ENCODE measurements around the gene RTBDN. TPM values are rescaled to one million over a fixed set of nuclear protein-coding genes. Genes with fewer than 3 reads are reported as not detected.
A peak's percentile ranks its signal among the peaks of the same experiment; 100 is the strongest.

Gene RTBDN
- polyA plus RNA-seq, 1 of the 3 experiments (the other 2 are of a cell fraction), result 0.72 TPM

GRCh38 chr19:12784871-12785430 lies 49.4 kb downstream of the RTBDN start:
- Histone ChIP-seq H3K36me3 (replicated peaks in 1 of 2; ENCODE audit: control insufficient read depth in 1 of 2, insufficient read depth in 2 of 2, low read length in 1 of 2) (no peaks in the 10 kb centered on the region), H3K4me1 (ENCODE audit: control insufficient read depth in 1 of 2, insufficient read depth in 2 of 2, low read depth in 1 of 2, low read length in 1 of 2) (peaks cover 46 to 63% of the 10 kb centered on the region in 2 experiments), H3K9me3 (no peaks in the 10 kb centered on the region), H3K27me3 (ENCODE audit: insufficient read depth) (no peaks in the 10 kb centered on the region), H3K4me3 (ENCODE audit: low read depth in 2 of 2, low read length in 1 of 2) (no peak overlapping the region), H3K9me2 (no peaks in the 10 kb centered on the region), H2AFZ (ENCODE audit: low read depth) (no peak overlapping the region), H3K9ac (no peak overlapping the region), H4K20me1 (ENCODE audit: insufficient read depth) (no peaks in the 10 kb centered on the region), H3F3A (replicated peaks; ENCODE audit: insufficient read depth) (peaks cover 70% of the 10 kb centered on the region), H3K4me2 (no peak overlapping the region), H3K27ac (ENCODE audit: low read depth in 2 of 2, low read length in 1 of 2) (peak overlapping the region; percentile 97 to 98), H3K79me2 (ENCODE audit: insufficient read depth) (no peaks in the 10 kb centered on the region)
- peak; percentile 49 for DNase-seq
- WGBS (ENCODE audit: low lambda C conversion rate), result 92% methylated on average over 2 of the region's 5 CpGs
- POLR2A ChIA-PET, result no interaction called here
- TF ChIP-seq GATA2 (CRISPR knock-in tag; IDR thresholded peaks at IDR 0.05), result 0 out of 2 replicates have a peak, but pooled peaks have one; percentile 21
- no peak for TF ChIP-seq TEAD4 (IDR thresholded peaks at IDR 0.05; ENCODE audit: borderline replicate concordance, insufficient read depth)
- CTCF ChIA-PET, result interaction anchor here (0.5 to 1.7 kb wide), 2 partner anchors 11 to 180 kb away, joined by 3 to 8 read pairs; no protein-coding TSS in a partner anchor

GRCh38 chr19:12784394-12784870 lies 49.9 kb downstream of the RTBDN start:
- no peaks in the 10 kb centered on the region for H3K27me3 ChIP-seq (ENCODE audit: insufficient read depth)
- no peak overlapping the region for H3K4me2 ChIP-seq
- H2AFZ ChIP-seq (ENCODE audit: low read depth), result no peak overlapping the region
- peak overlapping the region; percentile 97 to 98 for H3K27ac ChIP-seq (ENCODE audit: low read depth in 2 of 2, low read length in 1 of 2)
- H3K4me3 ChIP-seq (ENCODE audit: low read depth in 2 of 2, low read length in 1 of 2), result no peak overlapping the region
- WGBS (ENCODE audit: low lambda C conversion rate), result 65% methylated on average over 10 of the region's 10 CpGs
- H3K9me3 ChIP-seq, result no peaks in the 10 kb centered on the region
- H3K79me2 ChIP-seq (ENCODE audit: insufficient read depth), result no peaks in the 10 kb centered on the region
- H3K9me2 ChIP-seq, result no peaks in the 10 kb centered on the region
- no peaks in the 10 kb centered on the region for H3K36me3 ChIP-seq (replicated peaks in 1 of 2; ENCODE audit: control insufficient read depth in 1 of 2, insufficient read depth in 2 of 2, low read length in 1 of 2)
- H3K9ac ChIP-seq, result no peak overlapping the region
- DNase-seq, result no peak
- H3F3A ChIP-seq (replicated peaks; ENCODE audit: insufficient read depth), result peaks cover 71% of the 10 kb centered on the region
- peaks cover 47 to 68% of the 10 kb centered on the region in 2 experiments for H3K4me1 ChIP-seq (ENCODE audit: control insufficient read depth in 1 of 2, insufficient read depth in 2 of 2, low read depth in 1 of 2, low read length in 1 of 2)
- TF ChIP-seq GATA2 (CRISPR knock-in tag; IDR thresholded peaks at IDR 0.05) (peak; percentile 71), EP300 (IDR thresholded peaks at IDR 0.05; ENCODE audit: borderline replicate concordance in 1 of 2, low read depth in 1 of 2, low read length in 1 of 2) (peak in 1 of 2 experiments; percentile 36; a peak in 1 of 4 replicates), RCOR1 (IDR thresholded peaks at IDR 0.05; ENCODE audit: low read length) (0 out of 2 replicates have a peak, but pooled peaks have one; percentile 1), FOXM1 (IDR thresholded peaks at IDR 0.05; ENCODE audit: low read depth) (no peak), SMC3 (IDR thresholded peaks at IDR 0.05; ENCODE audit: low read depth, low read length) (peak; percentile 0; the same call in 1 of the 2 replicates), YY1 (IDR thresholded peaks at IDR 0.05; ENCODE audit: low read depth) (no peak), SIN3A (IDR thresholded peaks at IDR 0.05; ENCODE audit: borderline replicate concordance, low read depth, low read length) (no peak), MXI1 (IDR thresholded peaks at IDR 0.05; ENCODE audit: low read depth, low read length) (peak; percentile 91; the same call in 1 of the 2 replicates)
- ChIA-PET POLR2A (interaction anchor here (0.8 kb wide), 1 partner anchor 8 kb away, joined by 4 read pairs; no protein-coding TSS in a partner anchor), CTCF (no interaction called here)
- no peaks in the 10 kb centered on the region for H4K20me1 ChIP-seq (ENCODE audit: insufficient read depth)

GRCh38 chr19:12783849-12784393 lies 50.5 kb downstream of the RTBDN start:
- Histone ChIP-seq H3K4me1 (ENCODE audit: control insufficient read depth in 1 of 2, insufficient read depth in 2 of 2, low read depth in 1 of 2, low read length in 1 of 2) (peaks cover 47 to 68% of the 10 kb centered on the region in 2 experiments), H3K27ac (ENCODE audit: low read depth in 2 of 2, low read length in 1 of 2) (peak overlapping the region; percentile 97 to 98), H3K9ac (peak overlapping the region; percentile 68; the same call in 1 of the 2 replicates), H3K9me3 (no peaks in the 10 kb centered on the region), H3F3A (replicated peaks; ENCODE audit: insufficient read depth) (peaks cover 67% of the 10 kb centered on the region), H3K9me2 (no peaks in the 10 kb centered on the region), H3K4me3 (ENCODE audit: low read depth in 2 of 2, low read length in 1 of 2) (no peak overlapping the region), H3K27me3 (ENCODE audit: insufficient read depth) (no peaks in the 10 kb centered on the region), H4K20me1 (ENCODE audit: insufficient read depth) (no peaks in the 10 kb centered on the region), H3K36me3 (replicated peaks in 1 of 2; ENCODE audit: control insufficient read depth in 1 of 2, insufficient read depth in 2 of 2, low read length in 1 of 2) (no peaks in the 10 kb centered on the region), H3K79me2 (ENCODE audit: insufficient read depth) (no peaks in the 10 kb centered on the region), H3K4me2 (peak overlapping the region; percentile 91; the same call in 1 of the 2 replicates), H2AFZ (ENCODE audit: low read depth) (no peak overlapping the region)
- ChIA-PET CTCF (interaction anchor here (1.9 to 12.1 kb wide), 2 partner anchors 13 to 26 kb away, joined by 9 to 447 read pairs; partner anchors contain the start of genes JUNB, PRDX2 and THSD8), POLR2A (interaction anchor here (0.5 to 0.8 kb wide), 2 partner anchors 9 to 484 kb away, joined by 3 to 4 read pairs; no protein-coding TSS in a partner anchor)
- TF ChIP-seq SMC3 (IDR thresholded peaks at IDR 0.05; ENCODE audit: low read depth, low read length), result no peak
- TF ChIP-seq RFX5 (IDR thresholded peaks at IDR 0.05; ENCODE audit: low read length), result no peak
- no peak for TF ChIP-seq ELF1 (IDR thresholded peaks at IDR 0.05)
- 28% methylated on average over 7 of the region's 19 CpGs for WGBS (ENCODE audit: low lambda C conversion rate)
- DNase-seq, result no peak

Measured in SK-N-SH (cell line).